D721Med (cell line): Measurements from ENCODE around the gene ROGDI.

Source experiments
- DNase-seq: peaks from one replicate; pipeline ENCODE4 v3.0.0; 2011; ENCODE audit warnings: low spot score; ENCODE audit not compliant: insufficient read length
- FAIRE-seq: peaks from 2 replicates; lab custom pipeline; 2011; peaks lifted over from hg19 to GRCh38; lab: Jason Lieb, UNC
- TF ChIP-seq, protein P1 (sequence below): IDR thresholded peaks from 2 replicates; pipeline ENCODE4 v1.5.1; 2012; ENCODE audit warnings: mild to moderate bottlenecking, control low read depth; ENCODE audit not compliant: insufficient read depth; ENCODE audit errors: missing control alignments

Gene ROGDI

DNA sequence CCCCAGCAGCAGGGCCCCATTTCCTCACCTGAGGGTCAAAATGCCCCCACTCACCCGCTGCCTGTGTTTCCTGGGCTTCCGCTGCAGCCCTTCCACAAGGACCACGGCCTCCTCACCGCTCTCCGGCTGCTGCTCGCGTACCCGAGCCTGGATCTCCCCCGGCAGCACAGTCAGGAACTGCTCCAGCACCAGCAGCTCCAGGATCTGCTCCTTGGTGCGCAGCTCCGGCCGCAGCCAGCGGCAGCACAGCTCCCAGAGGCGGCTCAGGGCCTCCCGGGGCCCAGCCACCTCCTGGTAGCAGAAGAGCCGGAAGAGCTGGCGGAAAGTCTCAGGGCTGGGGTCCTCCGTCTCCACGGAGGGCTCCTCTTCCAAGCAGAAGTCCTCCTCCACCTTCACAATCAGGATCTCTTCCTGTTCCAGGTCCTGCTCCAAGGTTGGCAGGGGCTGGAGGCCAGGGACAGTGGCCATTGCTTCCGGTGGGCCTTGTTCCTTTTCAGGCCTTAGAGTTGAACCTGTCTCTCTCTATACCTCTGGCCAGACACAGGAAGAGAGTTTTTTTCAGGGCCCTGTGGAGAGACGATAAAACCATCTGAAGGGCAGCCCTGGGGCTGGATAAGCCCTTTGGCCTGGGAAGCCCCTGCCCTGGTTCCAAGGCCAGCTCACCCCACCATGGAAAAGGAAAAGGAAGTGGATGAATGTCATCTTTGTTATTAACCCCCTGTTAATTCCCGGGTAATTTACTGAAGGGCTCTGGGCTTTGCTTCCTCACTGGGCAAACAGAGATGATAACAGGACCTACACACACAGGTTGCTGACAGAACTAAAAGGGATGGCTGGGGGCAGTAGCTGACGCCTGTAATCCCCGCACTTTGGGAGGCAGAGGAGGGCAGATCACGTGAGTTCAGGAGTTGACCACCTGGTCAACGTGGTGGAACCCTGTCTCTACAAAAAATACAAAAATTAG, 36.6 kb downstream of the ROGDI start:
- TF ChIP-seq, protein P1, sequence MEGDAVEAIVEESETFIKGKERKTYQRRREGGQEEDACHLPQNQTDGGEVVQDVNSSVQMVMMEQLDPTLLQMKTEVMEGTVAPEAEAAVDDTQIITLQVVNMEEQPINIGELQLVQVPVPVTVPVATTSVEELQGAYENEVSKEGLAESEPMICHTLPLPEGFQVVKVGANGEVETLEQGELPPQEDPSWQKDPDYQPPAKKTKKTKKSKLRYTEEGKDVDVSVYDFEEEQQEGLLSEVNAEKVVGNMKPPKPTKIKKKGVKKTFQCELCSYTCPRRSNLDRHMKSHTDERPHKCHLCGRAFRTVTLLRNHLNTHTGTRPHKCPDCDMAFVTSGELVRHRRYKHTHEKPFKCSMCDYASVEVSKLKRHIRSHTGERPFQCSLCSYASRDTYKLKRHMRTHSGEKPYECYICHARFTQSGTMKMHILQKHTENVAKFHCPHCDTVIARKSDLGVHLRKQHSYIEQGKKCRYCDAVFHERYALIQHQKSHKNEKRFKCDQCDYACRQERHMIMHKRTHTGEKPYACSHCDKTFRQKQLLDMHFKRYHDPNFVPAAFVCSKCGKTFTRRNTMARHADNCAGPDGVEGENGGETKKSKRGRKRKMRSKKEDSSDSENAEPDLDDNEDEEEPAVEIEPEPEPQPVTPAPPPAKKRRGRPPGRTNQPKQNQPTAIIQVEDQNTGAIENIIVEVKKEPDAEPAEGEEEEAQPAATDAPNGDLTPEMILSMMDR: no peak
- FAIRE-seq: no peak

DNA sequence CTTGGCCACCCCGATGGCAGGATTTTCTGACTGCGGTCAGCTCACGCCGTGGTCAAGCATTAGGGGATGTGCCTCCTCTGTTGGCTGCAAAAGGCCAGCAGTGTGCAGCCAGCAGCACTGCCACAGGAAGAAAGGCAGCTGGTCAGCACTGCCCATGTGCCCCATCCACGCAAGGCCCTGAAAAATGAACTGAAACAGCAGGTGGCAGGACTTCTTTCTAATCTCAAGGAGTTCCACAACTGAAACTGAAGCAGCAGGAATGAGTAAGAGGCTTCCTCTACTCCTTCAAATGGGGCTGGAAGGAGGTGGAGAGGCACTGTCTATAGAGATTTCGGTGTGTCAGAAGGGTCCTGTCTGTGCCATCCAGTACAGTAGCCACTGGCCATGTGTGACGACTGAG, 38.6 kb downstream of the ROGDI start:
- FAIRE-seq (no peak), DNase-seq (no peak)
- TF ChIP-seq, protein P1: no peak

More for the DNA sequence above, 36.6 kb downstream of the ROGDI start:
- DNase-seq: no peak

DNA sequence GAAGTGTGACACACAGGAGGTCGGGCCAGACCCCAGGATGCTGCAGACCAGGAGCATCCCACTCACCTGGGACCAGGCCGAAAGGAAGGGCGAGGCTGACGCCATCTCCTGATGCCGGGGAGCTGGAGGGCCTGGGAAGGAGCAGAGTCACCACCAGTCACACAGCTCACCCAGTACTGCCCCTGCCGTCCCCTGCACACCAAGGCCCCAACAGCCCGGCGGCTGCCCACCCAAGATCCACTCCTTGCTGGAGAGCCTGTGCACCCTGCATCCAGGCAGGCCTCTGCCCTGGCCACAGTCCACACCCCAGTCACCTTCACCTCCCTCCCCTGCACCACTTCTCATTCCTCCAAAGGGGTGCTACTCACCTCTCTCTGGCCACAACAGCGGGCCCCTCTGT, 40.2 kb downstream of the ROGDI start:
- no peak for FAIRE-seq
- DNase-seq: no peak
- TF ChIP-seq, protein P1: no peak

DNA sequence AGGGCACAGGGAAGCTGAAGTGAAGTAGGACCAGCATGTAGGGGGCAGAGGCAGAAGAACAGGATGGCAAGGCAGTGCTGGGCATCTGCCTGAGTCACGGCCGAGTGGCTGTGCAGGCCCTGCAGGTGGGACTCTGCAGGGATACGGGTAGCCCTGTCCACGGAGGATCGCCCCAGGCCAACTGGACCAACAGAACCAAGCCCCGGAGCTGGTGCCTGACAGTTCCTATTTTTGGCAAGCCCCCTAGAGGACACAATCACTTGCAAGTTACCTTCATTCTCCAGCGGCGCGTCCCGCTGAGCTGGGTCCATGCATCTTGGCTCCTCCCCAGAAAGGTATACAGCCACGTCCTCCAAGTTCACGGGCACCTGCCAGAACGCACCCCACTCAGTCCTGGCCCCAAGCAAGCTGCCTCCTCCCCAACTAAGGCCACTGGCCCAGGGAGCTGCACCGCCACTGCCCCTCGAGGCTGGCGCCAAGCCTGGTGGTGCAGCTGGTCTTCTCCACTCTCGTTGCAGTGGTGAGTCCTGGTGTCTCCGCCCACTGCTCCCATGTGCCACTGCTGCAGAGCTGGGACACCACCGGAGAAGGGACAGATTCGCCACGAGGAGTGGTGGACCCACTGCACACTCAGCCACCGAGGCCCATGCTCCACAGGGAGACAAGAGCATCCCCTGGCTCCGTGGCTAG, 42.1 kb downstream of the ROGDI start:
- FAIRE-seq: no peak
- TF ChIP-seq, protein P1: no peak
- DNase-seq: no peak

DNA sequence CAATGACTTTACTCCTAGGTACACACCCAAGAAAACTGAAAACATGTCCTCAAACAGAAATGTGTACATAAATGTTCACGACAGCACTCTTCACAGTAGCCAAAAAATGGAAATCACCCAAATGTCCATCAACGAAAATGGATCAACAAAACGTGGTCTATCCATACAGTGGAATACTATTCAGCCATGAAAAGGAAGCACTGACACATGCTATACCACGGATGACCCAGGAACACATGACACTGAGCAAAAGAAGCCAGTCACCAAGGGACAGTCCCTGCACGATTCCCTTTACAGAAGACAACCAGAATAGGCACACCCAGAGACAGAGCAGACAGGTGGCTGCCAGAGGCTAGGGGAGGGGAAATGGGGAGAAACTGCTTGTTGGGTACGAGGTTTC, 46.7 kb downstream of the ROGDI start:
- no peak for DNase-seq
- FAIRE-seq: no peak
- TF ChIP-seq, protein P1: no peak

DNA sequence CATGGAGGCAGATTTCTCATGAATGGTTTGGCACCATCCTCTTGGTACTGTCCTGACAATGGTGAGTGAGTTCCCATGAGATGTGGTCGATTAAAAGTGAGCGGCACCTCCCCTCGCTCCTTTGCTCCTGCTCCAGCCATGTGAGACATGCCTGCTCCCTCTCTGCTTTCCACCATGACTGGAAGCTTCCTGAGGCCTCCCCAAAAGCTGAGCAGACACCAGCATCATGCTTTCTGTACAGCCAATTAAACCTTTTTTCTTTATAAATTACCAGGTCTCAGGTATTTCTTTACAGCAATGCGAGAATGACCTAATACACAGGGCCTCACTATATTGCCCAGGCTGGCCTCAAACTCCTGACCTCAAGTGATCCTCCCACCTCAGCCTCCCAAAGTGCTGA, 47.6 kb downstream of the ROGDI start:
- DNase-seq (no peak), FAIRE-seq (no peak)
- TF ChIP-seq, protein P1: no peak
